Measurements from ENCODE around the gene KRTAP1-1.
"Not testable (repeated sequence)": the region's sequence is repeated elsewhere in the genome, so short reads cannot be mapped to it uniquely, and the experiment has no call there.

KRTAP1-1 gene

DNA sequence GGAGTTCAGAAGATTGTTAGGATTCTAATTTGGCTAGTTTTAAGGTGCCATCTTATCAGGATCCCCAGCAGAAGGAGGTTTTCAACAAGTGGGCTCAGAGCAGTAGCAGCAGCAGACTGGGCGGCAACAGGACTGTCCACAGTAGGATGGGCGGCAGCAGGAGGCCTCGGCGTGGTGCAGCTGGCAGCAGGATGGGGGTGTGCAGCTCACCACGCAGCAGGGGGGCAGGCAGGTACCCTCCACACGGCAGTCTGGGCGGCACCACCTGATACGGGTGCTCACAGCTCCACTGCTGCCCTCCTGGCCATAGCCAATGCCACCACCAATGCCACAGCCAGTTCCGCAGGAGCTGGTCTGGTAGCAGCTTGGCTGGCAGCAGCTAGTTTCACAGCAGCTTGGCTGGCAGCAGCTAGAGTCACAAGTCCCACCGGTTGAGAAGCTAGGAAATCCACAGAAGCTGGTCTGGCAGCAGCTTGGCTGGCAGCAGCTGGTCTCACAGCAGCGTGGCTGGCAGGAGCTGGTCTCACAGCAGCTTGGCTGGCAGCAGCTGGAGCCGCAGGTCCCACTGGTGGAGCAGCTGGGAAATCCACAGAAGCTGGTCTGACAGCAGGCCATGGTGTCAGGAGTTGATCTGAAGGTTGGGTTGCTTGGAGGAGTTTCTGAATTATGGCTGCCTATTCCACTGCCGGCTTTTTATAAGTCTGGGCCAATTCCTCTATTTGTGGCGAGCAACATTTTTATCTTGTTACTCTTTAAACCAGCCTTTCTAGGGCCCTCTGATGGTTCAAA, at the start of gene KRTAP1-1:
TSS of gene KRTAP1-1 (minus strand) at position 668 of the 789 bp plus-strand sequence. CDS start at position 615, 53 bp downstream.
- DNase-seq: not testable (repeated sequence)

GRCh38 chr17:41088760-41089352, 47.6 kb upstream of the KRTAP1-1 start:
- DNase-seq: not testable (repeated sequence)

- DNase-seq: not testable (repeated sequence)
These were observed 43.0 kb upstream of the KRTAP1-1 start, which contains the start of gene KRTAP4-7 for GRCh38 chr17:41084100-41084856. Gene KRTAP4-7, plus strand, starts transcription at chr17:41084150. Its CDS starts 57 bp downstream, at chr17:41084207.

DNA sequence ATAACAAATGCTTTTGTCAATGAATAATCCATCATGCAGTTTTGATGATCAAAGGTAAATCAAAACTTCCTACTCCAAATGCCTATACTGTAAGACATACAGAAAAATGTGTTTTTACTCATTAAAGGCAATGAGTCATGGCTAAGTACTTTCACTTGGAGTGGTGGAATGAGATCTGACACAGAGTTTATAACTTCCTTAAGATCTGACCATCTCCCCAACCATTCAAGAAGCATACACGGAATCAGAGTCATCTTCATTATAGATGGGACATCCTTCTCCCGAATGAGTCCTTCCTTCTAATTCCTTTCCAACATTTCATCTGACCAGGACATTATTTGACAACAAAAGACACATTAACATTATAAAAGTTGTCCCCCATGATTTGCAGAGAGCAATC, 42.2 kb upstream of the KRTAP1-1 start:
- not testable (repeated sequence) for DNase-seq

GRCh38 chr17:41082626-41083025, 41.4 kb upstream of the KRTAP1-1 start:
- DNase-seq: no peak

GRCh38 chr17:41076788-41077187, 35.5 kb upstream of the KRTAP1-1 start:
- DNase-seq: no peak

DNA sequence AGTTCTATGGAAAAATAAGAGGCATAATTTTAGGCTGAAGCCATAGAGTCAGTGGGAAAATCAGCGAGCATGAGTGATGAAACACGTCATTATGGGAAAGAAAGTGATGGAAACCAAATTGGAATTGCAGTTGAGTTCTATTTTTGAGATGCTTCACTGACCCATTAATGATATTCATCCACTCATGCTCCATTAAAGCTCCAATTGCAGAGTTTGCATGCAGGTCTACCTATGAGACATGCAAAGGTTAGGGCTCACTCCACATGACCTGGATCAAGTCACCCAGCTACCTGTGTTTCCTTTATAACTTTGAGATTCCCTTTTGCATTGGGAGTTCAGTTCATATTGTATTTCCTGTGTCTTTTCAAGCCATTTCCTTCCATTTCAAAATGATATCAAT, 32.4 kb upstream of the KRTAP1-1 start:
- DNase-seq: peak; percentile 35

DNA sequence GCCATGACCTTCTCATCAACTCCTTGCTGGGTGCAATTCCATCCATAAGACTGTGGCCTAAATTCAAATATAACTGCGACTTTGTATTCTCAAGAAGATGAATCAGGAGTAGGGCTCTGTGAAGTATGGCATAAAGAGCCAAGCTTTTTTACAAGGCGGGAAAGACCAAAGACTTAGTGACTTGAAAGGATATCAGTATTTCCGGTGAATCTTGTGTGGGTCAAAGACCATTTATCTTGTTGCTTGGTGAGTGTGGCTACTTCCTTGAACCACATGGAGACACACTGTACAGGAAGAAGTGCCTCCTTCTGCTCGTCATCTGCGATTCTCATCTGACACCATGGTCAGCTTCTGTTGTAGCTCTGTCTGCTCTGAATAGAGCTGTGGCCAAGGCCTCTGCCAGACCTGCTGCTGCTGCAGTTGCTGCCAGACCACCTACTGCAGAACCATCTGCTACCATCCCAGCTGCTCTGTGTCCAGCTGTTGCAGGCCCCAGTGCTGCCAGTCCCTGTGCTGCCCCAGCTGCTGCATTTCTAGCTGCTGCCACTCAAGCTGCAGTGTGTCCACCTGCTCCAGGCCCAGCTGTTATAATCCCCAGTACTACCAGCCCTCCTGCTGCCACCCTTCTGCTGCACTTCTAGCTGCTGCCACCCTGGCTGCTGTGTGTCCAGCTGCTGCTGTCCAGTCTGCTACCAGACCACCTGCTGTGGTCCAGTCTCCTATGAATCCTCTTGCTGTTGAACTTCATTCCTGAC, 30.5 kb upstream of the KRTAP1-1 start:
- DNase-seq: no peak

GRCh38 chr17:41069031-41069430, 27.8 kb upstream of the KRTAP1-1 start:
- no peak for DNase-seq

DNA sequence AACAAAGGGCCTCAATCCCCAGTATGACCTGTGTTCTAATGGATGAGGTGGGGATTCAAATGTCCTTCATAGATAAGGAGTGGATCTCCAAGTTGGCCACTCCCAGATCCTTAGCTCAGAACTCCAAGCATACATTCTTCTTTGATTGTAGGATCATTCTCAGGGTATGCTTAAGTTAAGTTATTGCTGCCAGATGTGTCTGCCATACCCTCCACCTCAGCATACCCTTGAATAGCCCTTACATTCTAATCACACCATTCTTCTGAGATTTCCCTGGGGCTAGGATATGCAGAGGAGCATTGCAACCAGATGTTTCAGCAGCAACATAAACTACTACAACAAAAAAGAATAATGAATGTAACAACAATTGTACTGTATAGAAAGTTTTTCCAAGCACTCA, 26.0 kb upstream of the KRTAP1-1 start:
- DNase-seq: no peak

DNA sequence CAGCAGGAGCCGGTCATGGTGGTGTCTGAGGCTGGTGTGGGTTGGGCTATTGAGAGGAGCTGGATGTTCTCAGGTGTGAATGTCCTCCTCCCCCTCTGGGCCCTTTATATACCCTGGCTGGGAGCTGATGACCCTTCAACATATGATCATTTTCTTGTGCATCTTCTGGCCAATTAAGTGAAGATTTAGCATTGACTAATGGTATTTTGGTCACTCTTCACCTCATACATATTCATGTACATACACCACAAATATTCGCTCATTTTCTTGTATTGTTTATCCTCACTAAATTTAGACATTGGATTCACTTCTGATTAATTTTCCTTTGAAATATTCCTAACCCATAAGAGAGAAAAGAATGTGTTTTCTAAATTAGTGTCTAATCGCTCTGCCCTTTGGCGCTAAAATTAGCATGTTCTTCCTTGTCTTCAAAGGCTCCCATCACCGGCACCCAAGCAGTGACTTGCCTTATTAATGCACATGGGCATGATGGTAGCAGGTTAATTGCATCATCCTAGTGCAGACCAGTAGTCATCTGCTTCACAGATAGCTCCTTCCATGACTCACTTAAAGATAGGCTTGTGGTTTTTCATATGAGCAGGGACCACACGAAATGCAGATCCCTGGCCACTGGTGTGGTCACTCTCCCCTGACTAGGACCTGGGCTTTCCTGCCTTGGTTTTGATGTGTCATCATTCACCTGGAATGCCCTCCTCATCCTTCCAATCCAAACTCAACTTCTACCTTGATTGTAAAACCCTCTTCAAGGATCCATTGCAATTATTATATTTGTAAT, 24.8 kb upstream of the KRTAP1-1 start, which contains the start of gene KRTAP2-4:
TSS of gene KRTAP2-4 (minus strand) at position 51 of the 796 bp plus-strand sequence. CDS start at position 17, 34 bp downstream.
- no peak for DNase-seq

DNA sequence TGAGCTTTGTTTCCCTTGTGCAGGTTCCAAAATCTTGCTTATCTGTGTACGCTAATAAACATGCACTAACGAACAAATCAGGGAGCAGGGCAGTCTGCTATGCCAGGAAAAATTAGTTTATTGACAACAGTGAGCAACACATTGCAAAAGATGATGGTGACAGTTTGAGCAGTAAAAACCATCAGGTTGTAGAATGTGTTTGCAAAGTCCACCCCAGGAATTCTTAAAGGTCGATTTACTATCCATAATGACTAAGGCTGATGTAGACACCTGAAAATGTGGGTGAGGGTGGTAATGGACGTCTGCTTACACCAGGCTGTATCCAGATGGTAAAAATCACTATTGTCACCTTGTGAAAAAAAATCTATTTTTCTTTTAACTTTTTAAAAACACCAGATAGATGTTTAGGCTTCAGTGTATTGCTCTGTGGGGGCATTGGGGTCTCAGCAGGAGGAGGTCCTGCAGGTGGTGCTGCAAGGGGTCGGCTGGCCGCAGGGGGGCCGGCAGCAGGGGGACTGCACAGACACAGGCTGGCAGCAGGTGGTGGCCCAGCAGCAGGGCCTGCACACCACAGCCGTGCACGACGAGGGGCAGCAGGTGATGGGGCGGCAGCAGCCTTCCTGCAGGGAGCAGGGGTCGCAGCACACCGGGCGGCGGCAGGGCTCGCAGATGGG, 23.9 kb upstream of the KRTAP1-1 start:
- not testable (repeated sequence) for DNase-seq

- DNase-seq: no peak
These were observed 23.1 kb upstream of the KRTAP1-1 start for GRCh38 chr17:41064301-41064700.

DNA sequence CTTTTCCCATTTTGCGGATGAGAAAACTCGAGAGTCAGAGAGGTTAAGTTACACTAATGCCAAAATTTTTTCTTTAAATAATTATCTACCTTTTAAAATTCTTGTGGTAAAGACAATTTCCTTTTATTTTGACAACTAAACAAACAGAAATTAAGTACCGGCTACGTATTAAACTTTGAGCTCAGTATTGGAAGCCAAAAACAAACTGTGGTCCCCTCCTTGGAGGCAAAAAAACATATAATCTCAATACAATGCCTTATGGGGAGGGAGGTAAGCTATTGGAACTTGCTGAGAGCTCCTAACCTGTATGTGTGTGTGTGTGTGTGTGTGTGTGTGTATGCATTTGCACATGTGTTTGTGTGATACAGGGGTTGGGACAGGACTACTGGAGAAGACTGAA, 22.2 kb upstream of the KRTAP1-1 start:
- no peak for DNase-seq

DNA sequence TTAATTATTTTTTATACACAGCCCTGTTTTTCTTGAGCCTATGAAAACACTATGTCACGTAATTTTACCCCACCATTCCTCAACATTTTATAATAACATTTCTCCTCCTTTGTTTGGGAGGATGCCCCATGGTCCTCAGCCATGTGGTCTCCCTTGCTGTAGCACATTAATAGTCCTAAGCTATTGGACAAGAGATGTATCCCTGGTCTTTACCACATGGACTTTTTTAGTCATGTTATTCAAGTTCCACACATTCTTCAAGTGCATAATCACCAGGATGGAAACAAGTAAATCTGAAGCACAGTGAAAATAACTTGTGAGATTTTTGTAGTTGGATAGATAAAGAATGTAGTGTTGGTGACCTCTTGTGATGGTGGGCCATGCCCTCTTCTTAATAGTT, 20.7 kb upstream of the KRTAP1-1 start:
- no peak for DNase-seq

- DNase-seq: no peak
These were observed 18.9 kb upstream of the KRTAP1-1 start, which contains the start of gene KRTAP2-3 for GRCh38 chr17:41060052-41060604. Gene KRTAP2-3, minus strand, starts transcription at chr17:41060114. Its CDS starts 64 bp downstream, at chr17:41060050.

DNA sequence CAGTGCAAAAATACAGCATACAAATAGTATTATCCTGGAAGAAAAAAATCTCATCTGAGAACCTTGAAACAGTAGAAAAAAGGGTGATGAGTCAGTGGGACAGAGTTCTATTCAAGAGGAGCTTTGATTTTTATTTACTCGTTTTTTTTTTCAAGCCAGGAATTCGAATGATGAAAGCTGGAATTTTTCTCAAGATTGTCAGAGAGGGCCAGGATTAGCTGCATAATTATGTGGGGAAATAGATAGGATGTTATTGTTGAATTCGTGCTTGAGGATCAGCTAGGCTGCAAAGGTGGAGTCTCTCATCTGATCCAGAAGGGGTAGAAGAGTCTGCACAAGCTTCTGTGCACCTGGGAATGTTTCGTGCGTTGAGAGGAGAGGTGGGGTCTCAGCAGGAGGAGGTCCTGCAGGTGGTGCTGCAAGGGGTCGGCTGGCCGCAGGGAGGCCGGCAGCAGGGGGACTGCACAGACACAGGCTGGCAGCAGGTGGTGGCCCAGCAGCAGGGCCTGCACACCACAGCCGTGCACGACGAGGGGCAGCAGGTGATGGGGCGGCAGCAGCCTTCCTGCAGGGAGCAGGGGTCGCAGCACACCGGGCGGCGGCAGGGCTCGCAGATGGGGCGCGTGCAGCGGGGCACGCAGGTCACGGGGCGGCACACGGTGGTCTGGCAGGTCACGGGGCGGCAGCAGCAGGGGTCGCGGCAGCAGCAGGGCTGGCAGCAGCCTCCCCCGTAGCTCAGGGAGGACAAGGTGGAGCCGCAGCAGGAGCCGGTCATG, 18.2 kb upstream of the KRTAP1-1 start:
- DNase-seq: not testable (repeated sequence)

DNA sequence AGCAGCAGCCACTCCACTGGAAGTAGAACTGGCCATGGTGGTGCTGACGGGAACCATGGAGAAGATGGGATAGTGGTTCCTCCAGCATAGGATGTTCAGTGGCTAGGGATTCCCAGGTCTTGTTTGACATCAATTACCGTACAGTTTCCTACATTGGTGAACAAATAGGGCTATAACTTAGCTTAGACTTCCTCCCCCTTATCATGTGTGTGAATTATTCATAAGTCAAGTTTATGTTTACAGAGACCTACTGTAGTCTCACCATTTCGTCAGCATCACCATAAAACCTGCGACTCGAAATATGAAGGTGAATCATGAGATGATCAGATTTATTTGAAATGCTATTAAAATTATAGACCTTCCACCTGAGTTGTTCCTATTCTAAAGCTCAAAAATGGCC, 17.5 kb upstream of the KRTAP1-1 start:
- no peak for DNase-seq

DNA sequence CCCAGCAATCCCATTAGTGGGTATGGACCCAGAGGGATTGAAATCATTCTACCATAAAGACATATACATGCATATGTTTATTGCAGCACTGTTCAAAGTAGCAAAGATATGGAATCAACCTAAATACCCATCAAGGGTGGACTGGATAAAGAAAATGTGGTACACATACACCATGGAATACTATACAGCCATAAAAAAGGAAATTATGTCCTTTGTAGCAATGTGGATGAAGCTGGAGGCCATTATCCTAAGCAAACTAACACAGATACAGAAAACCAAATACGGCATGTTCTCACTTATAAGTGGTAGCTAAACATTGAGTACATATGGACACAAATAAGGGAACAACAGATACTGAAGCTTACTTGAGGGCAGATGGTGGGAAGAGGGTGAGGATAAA, 16.3 kb upstream of the KRTAP1-1 start:
- DNase-seq: no peak

GRCh38 chr17:41055130-41055529, 13.9 kb upstream of the KRTAP1-1 start, which contains the start of gene KRTAP2-2:
Gene KRTAP2-2, minus strand, starts transcription at chr17:41055230. Its CDS starts 19 bp downstream, at chr17:41055211.
- not testable (repeated sequence) for DNase-seq

All from NCI-H526 treated with DMSO at 0.1 percent for 48 hours (cell line).